Omental fat pad (tissue), 4 donors: Measurements from ENCODE around the gene FMN2. TPM values are rescaled to one million over a fixed set of nuclear protein-coding genes. Genes with fewer than 3 reads are reported as not detected.
A peak's percentile ranks its signal among the peaks of the same experiment; 100 is the strongest.
"Not testable (repeated sequence)": the region's sequence is repeated elsewhere in the genome, so short reads cannot be mapped to it uniquely, and the experiment has no call there.

Source experiments
- ATAC-seq: fragments of 150-250 bp; one replicate; pipeline ENCODE4 v1.9.1; 2016; ENCODE audit warnings: mild to moderate bottlenecking, moderate library complexity; ENCODE audit not compliant: low FRiP score
- DNase-seq: peaks from one replicate; pipeline ENCODE4 v3.0.0-alpha.2; 2019; ENCODE audit warnings: low spot score
- CTCF ChIP-seq, 3 donors: fragments of 450-650 bp; IDR thresholded peaks; one replicate each; pipeline ENCODE4 v1.5.1; 2016 to 2017; ENCODE audit warnings: antibody characterized with exemption in 3 of 3, mild to moderate bottlenecking in 3 of 3, moderate library complexity in 2 of 3
- total RNA-seq, 4 donors: library from RNA; depleted of rRNA; stranded (reverse); fragments of >200 nt; gene quantifications; one replicate each; pipeline ENCODE4 v1.1.0, GENCODE V29; 2016

FMN2 gene
- total RNA-seq, 4 donors from 2014 or later: 1.2 to 4.3 (median 2.8) TPM

- DNase-seq: no peak
- TF ChIP-seq CTCF (IDR thresholded peaks at IDR 0.05): no peak
- peak; percentile 37 for ATAC-seq
Observed at GRCh38 chr1:240314845-240315801, 223.4 kb downstream of the FMN2 start.

DNA sequence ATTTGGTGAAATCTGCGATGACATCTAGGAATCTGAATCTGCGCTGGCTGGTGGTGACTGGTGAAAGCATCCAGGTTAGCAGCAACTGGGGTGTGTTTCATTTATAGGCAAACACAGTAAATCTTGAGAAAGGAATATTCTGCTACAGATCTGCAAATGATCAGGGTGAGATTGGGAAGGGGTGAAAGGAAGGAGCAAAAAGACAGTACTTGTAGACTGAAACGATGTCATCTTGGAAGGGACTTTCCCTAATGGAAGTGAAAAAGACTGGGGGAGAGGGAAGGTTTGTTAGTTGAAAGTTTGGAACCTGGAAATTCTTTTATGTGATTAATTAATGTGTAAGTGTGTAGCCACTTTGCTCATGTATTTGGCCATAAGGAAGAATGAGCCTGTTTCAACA, 228.3 kb downstream of the FMN2 start:
- TF ChIP-seq CTCF (IDR thresholded peaks at IDR 0.05): no peak
- DNase-seq (no peak), ATAC-seq (no peak)

GRCh38 chr1:240320659-240321058, 229.0 kb downstream of the FMN2 start:
- no peak for ATAC-seq
- DNase-seq: no peak
- TF ChIP-seq CTCF (IDR thresholded peaks at IDR 0.05): no peak

GRCh38 chr1:240322943-240323342, 231.3 kb downstream of the FMN2 start:
- TF ChIP-seq CTCF (IDR thresholded peaks at IDR 0.05): no peak
- ATAC-seq (no peak), DNase-seq (no peak)

DNA sequence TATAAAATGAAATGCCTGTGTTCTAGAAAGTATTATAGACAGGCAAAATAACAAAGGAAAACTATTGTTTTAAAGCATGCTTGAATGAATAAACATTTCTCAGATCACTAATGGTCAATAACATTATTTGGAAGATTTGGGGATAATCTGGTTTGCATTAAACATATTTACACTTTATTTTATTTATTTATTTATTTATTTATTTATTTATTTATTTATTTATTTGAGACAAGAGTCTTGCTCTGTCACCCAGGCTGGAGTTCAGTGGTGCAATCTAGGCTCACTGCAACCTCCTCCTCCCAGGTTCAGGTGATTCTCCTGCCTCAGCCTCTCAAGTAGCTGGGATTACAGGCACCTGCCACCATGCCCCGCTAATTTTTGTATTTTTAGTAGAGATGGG, 236.7 kb downstream of the FMN2 start:
- ATAC-seq, DNase-seq: not testable (repeated sequence)

DNA sequence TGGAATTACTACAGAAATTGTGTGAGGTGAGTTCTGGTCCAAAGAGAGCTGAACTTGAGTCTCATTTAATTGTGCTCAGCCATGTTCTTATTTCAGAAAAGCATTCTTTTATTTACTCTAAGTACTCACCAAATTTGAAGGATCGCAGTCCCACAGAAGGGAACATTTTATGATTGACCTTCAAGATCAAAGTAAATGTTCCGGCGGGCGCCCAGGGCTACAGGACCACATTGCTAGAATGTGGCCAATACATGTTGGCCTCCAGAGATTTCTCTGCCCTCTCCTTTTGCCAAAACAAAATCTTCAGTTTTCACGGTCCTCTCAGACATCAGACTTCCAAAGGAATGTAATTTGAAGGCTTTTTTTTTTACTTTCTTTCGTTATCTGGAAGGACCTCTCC, 237.8 kb downstream of the FMN2 start:
- no peak for ATAC-seq
- TF ChIP-seq CTCF (IDR thresholded peaks at IDR 0.05): no peak
- DNase-seq: no peak

DNA sequence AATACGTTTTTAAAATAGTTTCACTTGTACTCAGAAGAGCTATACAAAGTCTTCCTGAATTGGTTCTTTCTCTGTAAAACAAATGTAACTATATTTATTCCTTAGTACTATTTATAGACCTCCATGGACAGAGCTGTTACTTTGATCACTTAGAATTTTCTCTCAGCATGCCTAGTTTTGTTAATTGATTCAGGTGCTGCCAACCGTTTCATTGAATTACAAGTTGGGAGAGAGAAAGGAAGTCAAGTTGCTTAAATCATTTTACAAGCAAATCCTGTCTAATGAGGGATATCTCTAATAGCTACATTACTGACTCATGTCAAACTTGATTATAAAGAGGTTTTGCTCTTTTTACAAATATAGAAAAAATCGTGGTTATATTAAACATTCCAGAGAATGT, 241.0 kb downstream of the FMN2 start:
- ATAC-seq: no peak
- no peak for TF ChIP-seq CTCF (IDR thresholded peaks at IDR 0.05)
- DNase-seq: no peak
